NCI-H446 treated with DMSO at 0.1 percent for 48 hours (cell line): ENCODE data around the gene SIX5.

Source experiments
- DNase-seq: peaks from one replicate; lab custom pipeline; 2025; lab: John Stamatoyannopoulos, UW

SIX5 gene

GRCh38 chr19:45792470-45793177, 23.6 kb upstream of the SIX5 start, which contains the start of gene DMWD:
TSS of gene DMWD (minus strand) at chr19:45792845. CDS start at chr19:45792756, 89 bp downstream.
- DNase-seq, result peak; percentile 97

GRCh38 chr19:45791744-45792469, 22.9 kb upstream of the SIX5 start:
- no peak for DNase-seq

- DNase-seq, result no peak
Measured at GRCh38 chr19:45790942-45791341, 21.9 kb upstream of the SIX5 start.

GRCh38 chr19:45789035-45789786, 20.2 kb upstream of the SIX5 start:
- DNase-seq, result no peak

- DNase-seq, result no peak
Measured at GRCh38 chr19:45786533-45786894, 17.5 kb upstream of the SIX5 start.

GRCh38 chr19:45785781-45786532, 16.9 kb upstream of the SIX5 start:
- no peak for DNase-seq

GRCh38 chr19:45785097-45785496, 16.0 kb upstream of the SIX5 start:
- no peak for DNase-seq

GRCh38 chr19:45784096-45784495, 15.0 kb upstream of the SIX5 start:
- no peak for DNase-seq

- DNase-seq, result no peak
Measured at GRCh38 chr19:45782820-45783785, 14.1 kb upstream of the SIX5 start.

- no peak for DNase-seq
Measured at GRCh38 chr19:45782162-45782691, 13.2 kb upstream of the SIX5 start, which contains the start of gene DMPK. TSS of gene DMPK (minus strand) at chr19:45782490. CDS start at chr19:45782352, 138 bp downstream.

- DNase-seq, result peak; percentile 10
Measured at GRCh38 chr19:45781214-45782161, 12.4 kb upstream of the SIX5 start.

- DNase-seq, result no peak
Measured at GRCh38 chr19:45780448-45781213, 11.6 kb upstream of the SIX5 start.

GRCh38 chr19:45780146-45780447, 11.0 kb upstream of the SIX5 start:
- no peak for DNase-seq

- peak; percentile 66 for DNase-seq
Measured at GRCh38 chr19:45779231-45780145, 10.4 kb upstream of the SIX5 start.

- DNase-seq, result no peak
Measured at GRCh38 chr19:45778010-45778661, 9.1 kb upstream of the SIX5 start.

GRCh38 chr19:45777395-45777961, 8.4 kb upstream of the SIX5 start:
- DNase-seq, result no peak

- no peak for DNase-seq
Measured at GRCh38 chr19:45774765-45775164, 5.7 kb upstream of the SIX5 start.
